H1 (cell line): ENCODE results near the gene PEX5L. TPM values are rescaled to one million over a fixed set of nuclear protein-coding genes. Genes with fewer than 3 reads are reported as not detected.

Experiments
- BCL11A ChIP-seq, 2 experiments: IDR thresholded peaks; one replicate each; pipeline ENCODE4 v1.6.1; 2011; ENCODE audit warnings: low read depth in 2 of 2, low read length in 2 of 2, mild to moderate bottlenecking in 2 of 2
- CBX8 ChIP-seq: fragments of 300-800, 300-1000 bp; sonication (generic); IDR thresholded peaks from 2 replicates; pipeline ENCODE4 v1.7.1; 2016; ENCODE audit warnings: low read depth, low read length, borderline replicate concordance
- CHD7 ChIP-seq: fragments of 300-600 bp; sonication (generic); IDR thresholded peaks from 2 replicates; pipeline ENCODE4 v1.7.1; 2012; ENCODE audit warnings: low read length, moderate library complexity, mild to moderate bottlenecking, inconsistent platforms; ENCODE audit not compliant: insufficient replicate concordance
- CREB1 ChIP-seq: IDR thresholded peaks from 2 replicates; pipeline ENCODE4 v1.6.1; 2012; ENCODE audit warnings: inconsistent platforms
- E2F6 ChIP-seq: IDR thresholded peaks from 2 replicates; pipeline ENCODE4 v1.6.1; 2012; ENCODE audit warnings: inconsistent platforms
- EGR1 ChIP-seq: IDR thresholded peaks from 2 replicates; pipeline ENCODE4 v1.6.1; 2011; ENCODE audit warnings: low read depth, low read length, borderline replicate concordance
- EZH2 ChIP-seq: fragments of 200-600 bp; sonication (generic); IDR thresholded peaks from 2 replicates; pipeline ENCODE4 v1.7.1; 2012; ENCODE audit warnings: low read depth, mild to moderate bottlenecking, moderate library complexity, low read length, inconsistent platforms; ENCODE audit not compliant: severe bottlenecking
- RNF2 ChIP-seq: fragments of 200-900, 300-1000 bp; sonication (generic); IDR thresholded peaks from 2 replicates; pipeline ENCODE4 v1.7.1; 2016; ENCODE audit warnings: borderline replicate concordance, low read depth, mild to moderate bottlenecking, antibody characterized with exemption, low read length; ENCODE audit not compliant: poor library complexity, severe bottlenecking; ENCODE audit errors: missing control alignments
- SIRT6 ChIP-seq: IDR thresholded peaks from one replicate; pipeline ENCODE4 v1.7.1; 2012; ENCODE audit warnings: low read length, inconsistent platforms
- SP4 ChIP-seq: IDR thresholded peaks from 2 replicates; pipeline ENCODE4 v1.6.1; 2012; ENCODE audit warnings: low read length, inconsistent platforms
- SRF ChIP-seq: IDR thresholded peaks from 2 replicates; pipeline ENCODE4 v1.6.1; 2011; ENCODE audit warnings: mild to moderate bottlenecking, low read depth, low read length, moderate library complexity
- TAF7 ChIP-seq: optimal IDR thresholded peaks from 2 replicates; pipeline ENCODE3; 2011; ENCODE audit warnings: low read depth, mild to moderate bottlenecking, inconsistent platforms, low read length, moderate library complexity, borderline replicate concordance
- polyA plus RNA-seq, 7 experiments: library from polyadenylated mRNA; depleted of rRNA in 3 of 7; stranded (reverse) in 5 of 7; unstranded in 2 of 7; fragments of >200 nt in 5 of 7; fragments of 200-250 nt in 2 of 7; gene quantifications; 1 replicate in 5 of 7; 2 replicates in 1 of 7; 4 replicates in 1 of 7; pipeline versions ENCODE4 v1.2.1 to v1.2.3, GENCODE V29; 2011 to 2013; ENCODE audit warnings: missing spikeins in 2 of 7, mixed read lengths in 2 of 7
- total RNA-seq: library from RNA; stranded (reverse); fragmentation: NEBNext Ultra II Directional; extraction: Animal tissue kit (Norgen Biotek cat#: 25700); gene quantifications from 2 replicates; pipeline ENCODE4 v1.2.1, GENCODE V29; 2021

The PEX5L gene
- total and polyA plus RNA-seq, 2 of the 8 experiments (the other 6 are each of a cell fraction or from before 2014, with no cell fraction given), result 0.80 to 4.2 TPM

- TF ChIP-seq CHD7, result no peak
- no peak for TF ChIP-seq CREB1
- TF ChIP-seq E2F6, result no peak
- no peak for TF ChIP-seq BCL11A (IDR thresholded peaks at IDR 0.05; ENCODE audit: low read depth in 2 of 2, low read length in 2 of 2)
- no peak for TF ChIP-seq RNF2
- TF ChIP-seq EZH2, result no peak
- no peak for TF ChIP-seq EGR1
- no peak for TF ChIP-seq SP4
- no peak for TF ChIP-seq SIRT6
- no peak for TF ChIP-seq CBX8
- no peak for TF ChIP-seq TAF7
- no peak for TF ChIP-seq SRF
These were observed 168.0 kb downstream of the PEX5L start (continued) for GRCh38 chr3:179868715-179869114.
